NCI-H748 (cell line): ENCODE measurements around the gene TPRKB.
"Not testable (repeated sequence)": the region's sequence is repeated elsewhere in the genome, so short reads cannot be mapped to it uniquely, and the experiment has no call there.

Source experiments
- DNase-seq: peaks from one replicate; lab custom pipeline; 2025; ENCODE audit not compliant: unreplicated experiment; lab: John Stamatoyannopoulos, UW

TPRKB gene

DNA sequence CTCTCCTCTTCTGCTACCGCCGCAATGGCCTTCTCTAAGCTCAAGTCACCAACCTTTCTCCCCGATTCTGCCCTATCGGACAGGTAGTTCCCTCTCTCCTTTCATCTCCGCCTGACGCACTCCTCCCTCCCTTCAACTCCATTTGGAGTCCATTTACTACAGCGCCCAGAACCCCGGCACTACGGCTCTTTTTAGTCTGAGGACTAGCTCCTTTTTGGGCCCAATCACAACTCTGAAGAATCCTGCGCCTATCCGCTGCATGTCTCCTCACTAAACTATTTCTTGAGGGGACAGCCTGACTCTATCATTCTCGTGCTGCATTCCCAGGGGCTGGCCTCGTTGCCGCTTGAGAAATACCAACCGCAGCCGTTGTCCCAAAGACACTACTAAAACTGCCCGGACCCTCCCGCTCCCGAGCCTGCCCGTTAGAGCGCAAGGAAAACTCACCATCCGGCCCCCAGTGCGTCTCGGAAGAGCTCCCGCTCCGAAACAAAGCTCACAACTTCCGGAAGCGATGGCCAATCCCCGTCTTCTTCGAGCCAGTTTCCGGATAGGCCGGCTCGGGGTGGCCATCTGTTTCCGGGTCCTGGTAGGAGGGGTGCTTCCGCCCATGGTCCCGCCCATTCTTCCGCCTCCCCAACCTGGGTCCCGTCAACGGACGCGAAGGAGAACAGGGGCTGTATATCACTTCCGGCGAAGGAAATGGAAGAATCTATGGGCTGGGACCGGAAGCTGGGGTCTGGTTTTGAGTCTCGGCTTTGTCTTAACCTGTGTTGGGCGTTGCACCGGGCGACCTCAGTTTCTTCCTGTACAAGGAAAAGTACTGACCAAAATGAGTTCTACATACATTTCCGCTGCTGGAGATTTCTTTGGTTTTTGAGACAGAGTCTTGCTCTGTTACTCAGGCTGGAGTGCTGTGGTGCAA is at the start of gene TPRKB:
TSS of gene TPRKB (minus strand) at position 491 of the 925 bp plus-strand sequence. CDS start 2,776 bp downstream, outside the sequence.
- peak; percentile 96 for DNase-seq

GRCh38 chr2:73783883-73784282 is 46.7 kb upstream of the TPRKB start, which contains the start of gene C2orf78:
TSS of gene C2orf78 (plus strand) at chr2:73784183. CDS start at chr2:73784310, 127 bp downstream.
- not testable (repeated sequence) for DNase-seq

GRCh38 chr2:73783402-73783801 is 46.3 kb upstream of the TPRKB start:
- DNase-seq: not testable (repeated sequence)

GRCh38 chr2:73780237-73780582 is 43.1 kb upstream of the TPRKB start:
- DNase-seq: no peak

DNA sequence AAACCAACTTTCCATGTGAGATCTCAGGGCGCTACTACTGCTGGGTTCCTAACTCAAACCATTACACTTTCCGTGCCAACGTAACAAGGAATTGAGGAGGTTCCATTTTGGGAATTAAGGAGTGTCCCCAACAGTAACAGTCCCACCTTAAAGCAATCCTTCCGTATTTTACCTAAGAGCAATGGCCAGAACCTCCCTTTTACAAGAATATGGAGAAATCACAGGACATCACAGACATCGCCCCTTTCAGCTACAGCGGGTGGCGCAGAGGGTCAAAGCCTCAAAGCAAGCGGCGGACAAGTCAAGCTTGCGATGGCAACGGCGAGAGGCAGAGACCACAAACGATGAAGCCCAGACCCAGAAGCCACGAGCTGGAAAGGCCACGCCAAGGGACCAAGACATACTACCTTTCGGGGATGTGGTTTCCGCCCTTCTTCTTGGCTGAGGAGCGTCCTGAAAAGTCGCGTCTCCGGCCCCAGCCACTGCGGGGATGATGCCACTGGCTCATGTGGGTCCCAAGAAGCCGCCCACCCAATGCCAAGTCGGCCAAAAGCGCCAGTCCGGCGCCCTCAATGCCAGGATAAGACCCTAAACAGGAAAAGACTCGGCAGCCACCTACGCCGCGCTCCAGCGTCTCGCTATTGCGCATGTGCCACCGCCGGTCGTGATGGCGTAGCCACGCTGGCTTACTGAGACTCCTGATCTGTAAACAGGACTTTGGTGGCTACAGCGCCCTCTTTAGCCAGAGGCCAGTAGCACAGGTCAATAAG is 42.5 kb upstream of the TPRKB start, which contains the start of gene DUSP11:
TSS of gene DUSP11 (minus strand) at position 637 of the 770 bp plus-strand sequence. CDS start at position 508, 129 bp downstream.
- peak; percentile 91 for DNase-seq

DNA sequence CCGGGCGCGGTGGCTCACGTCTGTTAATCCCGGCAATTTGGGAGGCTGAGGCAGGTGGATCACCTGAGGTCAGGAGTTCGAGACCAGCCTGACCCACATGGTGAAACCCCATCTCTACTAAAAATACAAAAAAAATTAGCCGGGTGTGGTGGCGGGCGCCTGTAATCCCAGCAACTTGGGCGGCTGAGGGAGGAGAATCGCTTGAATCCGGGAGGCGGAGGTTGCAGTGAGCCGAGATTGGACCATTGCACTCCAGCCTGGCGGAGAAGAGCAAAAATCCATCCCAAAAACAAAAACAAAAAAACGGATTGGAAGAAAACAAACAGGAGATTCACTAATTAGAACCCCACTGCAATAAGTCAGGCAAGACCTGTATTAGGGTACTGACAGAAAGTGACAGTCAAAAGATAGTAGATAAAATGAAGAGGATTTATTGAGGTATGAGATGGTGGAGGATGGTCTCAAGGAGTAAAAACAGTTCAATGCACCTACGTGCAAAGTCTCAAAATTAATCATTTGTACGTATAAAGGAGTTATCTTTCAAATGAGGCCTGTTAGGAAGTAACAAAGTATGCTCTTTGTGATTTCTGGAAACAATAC is 41.8 kb upstream of the TPRKB start:
- DNase-seq: not testable (repeated sequence)

- DNase-seq: no peak
Observed at GRCh38 chr2:73776869-73777519, 39.8 kb upstream of the TPRKB start.

- DNase-seq: no peak
Observed at GRCh38 chr2:73776381-73776780, 39.2 kb upstream of the TPRKB start.

GRCh38 chr2:73772819-73773218 is 35.7 kb upstream of the TPRKB start:
- no peak for DNase-seq

DNA sequence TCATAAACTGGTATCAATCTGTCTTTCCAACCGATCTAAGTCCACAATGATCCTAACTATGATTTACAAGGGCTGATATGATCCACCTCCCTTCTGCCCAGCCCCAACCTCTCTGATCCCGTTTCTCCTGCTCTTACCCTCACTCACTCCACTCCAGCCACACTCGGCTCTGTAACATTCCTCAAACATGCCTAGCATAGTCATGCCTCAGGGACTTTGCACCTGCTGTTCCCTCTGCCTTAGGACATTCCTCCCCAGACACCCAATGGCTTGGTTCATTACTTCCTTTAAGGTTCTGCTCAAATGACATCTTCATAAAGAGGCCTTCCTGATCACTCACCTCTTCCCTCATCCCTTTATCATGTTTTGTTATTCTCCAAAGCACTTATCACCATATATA is 33.6 kb upstream of the TPRKB start:
- no peak for DNase-seq

- no peak for DNase-seq
Observed at GRCh38 chr2:73766994-73767393, 29.8 kb upstream of the TPRKB start.

GRCh38 chr2:73766349-73766748 is 29.2 kb upstream of the TPRKB start:
- no peak for DNase-seq

DNA sequence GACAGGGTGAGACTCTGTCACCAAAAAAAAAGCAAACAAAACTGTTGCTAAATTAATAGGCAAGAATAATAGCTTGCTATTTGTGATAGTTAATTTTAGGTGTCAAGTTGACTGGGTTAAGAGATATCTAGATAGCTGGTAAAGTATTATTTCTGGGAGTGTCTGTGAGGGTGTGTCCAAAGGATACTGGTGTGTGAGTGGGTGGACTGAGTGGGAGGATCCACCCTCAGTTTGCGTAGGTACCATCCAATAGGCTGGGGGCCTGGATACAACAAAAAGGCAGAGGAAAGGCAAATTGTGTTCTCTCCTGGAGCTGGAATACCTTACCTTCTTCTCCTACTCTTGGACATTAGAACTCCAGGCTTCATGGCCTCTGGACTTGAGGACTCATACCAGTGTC is 27.8 kb upstream of the TPRKB start:
- DNase-seq: no peak

GRCh38 chr2:73762571-73762970 is 25.4 kb upstream of the TPRKB start:
- DNase-seq: no peak

DNA sequence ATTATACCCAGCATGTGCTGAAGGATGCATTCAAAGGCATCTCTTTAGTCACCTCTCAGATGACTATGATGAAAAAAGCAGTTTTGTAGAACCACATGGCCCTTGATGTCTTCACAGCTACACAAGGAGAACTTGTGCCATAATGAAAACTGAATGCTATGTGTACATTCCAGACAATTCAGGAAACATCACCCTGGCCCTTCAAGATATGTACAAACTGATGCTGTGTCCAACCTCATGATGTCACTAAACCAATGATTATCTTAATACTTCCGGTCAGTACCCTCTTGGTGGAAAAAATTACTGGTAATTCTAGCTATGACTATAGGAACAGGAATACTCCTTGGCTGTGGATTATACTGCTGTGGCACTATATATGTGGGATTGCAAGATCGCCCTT is 22.8 kb upstream of the TPRKB start:
- DNase-seq: no peak

DNA sequence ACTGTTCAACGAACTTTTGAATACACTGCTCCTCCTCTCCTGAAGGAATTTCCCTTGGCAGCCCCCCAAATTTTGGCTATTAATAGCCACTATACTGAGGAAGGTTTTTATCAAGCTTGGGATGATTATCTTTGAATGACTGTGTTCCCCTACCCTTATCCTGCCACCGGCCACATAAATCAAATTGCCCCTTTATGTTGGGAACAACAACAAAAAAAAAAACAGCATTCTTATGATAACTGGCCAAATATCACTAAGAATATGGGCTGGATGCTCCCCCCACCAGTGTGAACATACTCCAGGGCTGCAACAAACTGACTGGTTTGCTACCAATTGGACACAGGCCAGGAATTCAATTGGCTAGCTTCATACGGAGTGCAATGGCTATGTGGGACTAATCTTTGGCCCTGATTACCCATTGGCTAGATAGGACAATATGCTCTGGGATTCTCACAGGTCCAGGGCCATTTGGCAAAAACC is 22.2 kb upstream of the TPRKB start:
- DNase-seq: no peak

DNA sequence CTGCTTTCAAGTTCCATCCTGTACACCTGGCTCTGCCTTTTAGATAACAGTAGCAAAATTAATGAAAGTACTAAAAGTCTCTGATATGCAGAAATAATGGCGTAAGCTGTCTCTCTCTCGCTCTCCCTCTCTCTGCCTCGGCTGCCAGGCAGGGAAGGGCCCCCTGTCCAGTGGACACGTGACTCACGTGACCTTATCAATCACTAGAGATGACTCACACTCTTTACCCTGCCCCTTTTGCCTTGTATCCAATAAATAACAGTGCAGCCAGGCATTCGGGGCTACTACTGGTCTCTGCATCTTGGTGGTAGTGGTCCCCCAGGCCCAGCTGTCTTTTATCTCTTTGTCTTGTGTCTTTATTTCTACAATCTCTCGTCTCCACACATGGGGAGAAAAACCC is 17.2 kb upstream of the TPRKB start:
- not testable (repeated sequence) for DNase-seq

DNA sequence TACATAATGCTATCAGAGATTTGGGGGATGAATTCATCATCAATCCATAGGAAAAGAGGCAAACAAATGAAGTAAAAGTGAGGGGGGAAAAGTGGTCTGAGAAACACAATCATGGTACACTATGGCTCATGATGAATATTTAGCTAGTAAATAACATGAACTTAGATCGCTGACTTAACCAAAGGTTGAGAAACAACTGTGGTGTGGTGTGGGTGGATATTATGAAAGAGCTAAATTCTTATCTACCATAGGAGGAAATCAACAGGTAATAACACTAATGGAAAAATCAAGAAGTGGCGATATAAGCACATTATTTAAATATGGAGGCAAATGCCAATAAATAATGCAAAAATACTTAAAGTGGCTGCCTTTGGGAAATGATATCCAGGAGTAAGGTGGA is 12.2 kb upstream of the TPRKB start:
- DNase-seq: no peak

DNA sequence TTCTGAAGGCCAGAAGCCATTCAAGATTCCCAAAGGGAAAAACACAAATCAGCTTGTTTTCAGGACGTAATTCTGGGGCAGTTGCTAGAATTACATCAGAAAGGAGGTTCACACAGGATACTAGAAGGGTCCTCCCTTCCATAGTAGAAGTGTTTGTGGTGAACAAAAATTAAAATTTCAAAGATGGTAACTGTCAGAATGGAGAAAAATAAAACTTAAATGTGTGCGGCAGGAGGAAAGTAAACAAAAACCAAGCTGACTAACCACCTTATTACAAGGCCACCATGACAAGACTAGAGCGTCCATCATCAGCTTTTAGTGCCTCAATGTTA is 9.7 kb upstream of the TPRKB start:
- no peak for DNase-seq

GRCh38 chr2:73746015-73746876 is 9.1 kb upstream of the TPRKB start:
- DNase-seq: no peak
